ENCODE measurements around the gene PXYLP1. TPM values are rescaled to one million over a fixed set of nuclear protein-coding genes. Genes with fewer than 3 reads are reported as not detected.
A peak's percentile ranks its signal among the peaks of the same experiment; 100 is the strongest.

PXYLP1 gene
- total RNA-seq, 1 donor from 2014 or later = 6.1 TPM

DNA sequence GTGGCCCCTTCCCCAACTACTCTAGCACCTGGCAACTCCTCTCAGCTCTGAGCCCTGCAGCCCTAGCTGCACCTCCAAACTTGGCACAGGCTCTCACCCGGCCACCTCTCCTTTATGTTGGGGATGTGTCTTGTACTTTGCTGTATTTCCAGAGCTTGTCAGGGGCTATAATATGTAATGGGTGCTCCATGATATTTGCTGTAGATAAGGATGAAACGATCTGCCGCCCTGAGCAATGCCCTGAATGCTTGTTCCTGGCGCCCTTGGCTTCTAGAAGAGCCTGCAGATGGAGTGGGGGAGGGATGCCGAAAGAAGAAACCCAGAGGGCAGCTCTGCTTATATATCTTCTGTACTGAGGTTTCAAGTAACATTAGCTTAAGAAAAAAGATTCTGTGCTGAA, 100.8 kb downstream of the PXYLP1 start:
- H3K9me3 Mint-ChIP-seq (ENCODE audit: unreplicated experiment) = no peaks in the 10 kb centered on the region
- peak overlapping the region; percentile 97 for H3K27ac Mint-ChIP-seq (ENCODE audit: unreplicated experiment)
- H3K27me3 Mint-ChIP-seq (ENCODE audit: low read depth, unreplicated experiment) = no peaks in the 10 kb centered on the region
- Histone ChIP-seq H3K79me2 (ENCODE audit: insufficient read depth, low read length) (no peaks in the 10 kb centered on the region), H3K36me3 (ENCODE audit: insufficient read depth, low read length) (no peaks in the 10 kb centered on the region), H3K27me3 (ENCODE audit: insufficient read depth, low read length) (no peaks in the 10 kb centered on the region), H3K4me3 (ENCODE audit: insufficient read depth, low read depth, low read length) (no peak overlapping the region), H3K27ac (ENCODE audit: low read depth, low read length) (peak overlapping the region; percentile 91), H3K9me3 (ENCODE audit: insufficient read depth, low read depth, low read length) (no peaks in the 10 kb centered on the region), H4K20me1 (ENCODE audit: insufficient read depth, low read length) (no peaks in the 10 kb centered on the region), H2AFZ (ENCODE audit: low read depth, low read length) (no peak overlapping the region), H3K9ac (ENCODE audit: low read length) (peak overlapping the region; percentile 72), H3K4me1 (ENCODE audit: insufficient read depth, low read length) (peaks cover 48% of the 10 kb centered on the region), H3K4me2 (ENCODE audit: low read length) (peak overlapping the region; percentile 64)
- no peak for DNase-seq (ENCODE audit: low read depth)
- H3K4me3 Mint-ChIP-seq (ENCODE audit: unreplicated experiment) = peak overlapping the region; percentile 40
- TF ChIP-seq, protein P1, sequence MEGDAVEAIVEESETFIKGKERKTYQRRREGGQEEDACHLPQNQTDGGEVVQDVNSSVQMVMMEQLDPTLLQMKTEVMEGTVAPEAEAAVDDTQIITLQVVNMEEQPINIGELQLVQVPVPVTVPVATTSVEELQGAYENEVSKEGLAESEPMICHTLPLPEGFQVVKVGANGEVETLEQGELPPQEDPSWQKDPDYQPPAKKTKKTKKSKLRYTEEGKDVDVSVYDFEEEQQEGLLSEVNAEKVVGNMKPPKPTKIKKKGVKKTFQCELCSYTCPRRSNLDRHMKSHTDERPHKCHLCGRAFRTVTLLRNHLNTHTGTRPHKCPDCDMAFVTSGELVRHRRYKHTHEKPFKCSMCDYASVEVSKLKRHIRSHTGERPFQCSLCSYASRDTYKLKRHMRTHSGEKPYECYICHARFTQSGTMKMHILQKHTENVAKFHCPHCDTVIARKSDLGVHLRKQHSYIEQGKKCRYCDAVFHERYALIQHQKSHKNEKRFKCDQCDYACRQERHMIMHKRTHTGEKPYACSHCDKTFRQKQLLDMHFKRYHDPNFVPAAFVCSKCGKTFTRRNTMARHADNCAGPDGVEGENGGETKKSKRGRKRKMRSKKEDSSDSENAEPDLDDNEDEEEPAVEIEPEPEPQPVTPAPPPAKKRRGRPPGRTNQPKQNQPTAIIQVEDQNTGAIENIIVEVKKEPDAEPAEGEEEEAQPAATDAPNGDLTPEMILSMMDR (IDR thresholded peaks at IDR 0.05; ENCODE audit: insufficient read depth, low read depth, low read length) = no peak
- no peak for TF ChIP-seq EZH2 (IDR thresholded peaks at IDR 0.05; ENCODE audit: insufficient read depth, low read length)
- H3K4me1 Mint-ChIP-seq (ENCODE audit: low read depth, unreplicated experiment) = peaks cover 71% of the 10 kb centered on the region
- no peaks in the 10 kb centered on the region for H3K36me3 Mint-ChIP-seq (ENCODE audit: low read depth, unreplicated experiment)
- FAIRE-seq = no peak

DNA sequence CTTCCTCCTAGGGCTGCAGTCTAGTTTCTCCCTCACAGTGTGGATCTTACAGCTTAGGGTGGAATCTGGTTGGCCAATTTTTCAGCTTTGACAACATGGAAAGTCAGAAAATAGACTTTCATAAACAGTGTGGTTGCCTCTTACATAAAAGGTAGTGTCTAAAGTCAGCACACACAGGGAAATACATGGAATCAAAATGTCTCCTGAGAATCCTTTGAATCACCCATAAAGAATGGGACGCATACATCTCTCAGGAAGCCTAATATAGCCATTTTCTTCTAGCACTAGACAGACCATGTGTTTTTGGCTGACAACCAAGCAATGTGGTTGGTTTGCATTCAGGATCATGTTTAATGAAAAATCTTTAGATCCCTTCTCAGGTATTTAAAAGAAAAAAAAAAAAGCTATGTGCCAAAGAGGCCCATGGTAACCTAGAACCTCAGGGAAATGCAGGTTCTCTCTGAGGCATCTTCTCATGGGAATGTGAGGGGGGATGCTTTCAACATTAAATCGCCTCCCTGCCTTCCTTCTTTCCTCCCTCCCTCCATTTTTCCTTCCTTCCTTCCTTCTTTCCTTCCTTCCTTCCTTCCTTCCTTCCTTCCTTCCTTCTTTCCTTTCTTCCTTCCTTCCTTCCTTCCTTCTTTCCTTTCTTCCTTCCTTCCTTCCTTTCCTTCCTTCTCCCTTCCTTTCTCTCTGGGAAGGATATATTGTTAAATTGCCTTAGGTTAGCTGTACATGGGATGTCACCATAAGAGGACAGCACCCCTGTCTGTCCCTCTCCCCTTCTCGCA, 102.4 kb downstream of the PXYLP1 start:
- H3K36me3 ChIP-seq (ENCODE audit: insufficient read depth, low read length) = no peaks in the 10 kb centered on the region
- peaks cover 52% of the 10 kb centered on the region for H3K4me1 ChIP-seq (ENCODE audit: insufficient read depth, low read length)
- H3K9me3 ChIP-seq (ENCODE audit: insufficient read depth, low read depth, low read length) = no peaks in the 10 kb centered on the region
- no peaks in the 10 kb centered on the region for H3K27me3 ChIP-seq (ENCODE audit: insufficient read depth, low read length)
- Mint-ChIP-seq H3K36me3 (ENCODE audit: low read depth, unreplicated experiment) (no peaks in the 10 kb centered on the region), H3K4me3 (ENCODE audit: unreplicated experiment) (no peak overlapping the region), H3K27ac (ENCODE audit: unreplicated experiment) (peak overlapping the region; percentile 97), H3K27me3 (ENCODE audit: low read depth, unreplicated experiment) (no peaks in the 10 kb centered on the region), H3K4me1 (ENCODE audit: low read depth, unreplicated experiment) (peaks cover 66% of the 10 kb centered on the region), H3K9me3 (ENCODE audit: unreplicated experiment) (no peaks in the 10 kb centered on the region)
- no peak overlapping the region for H3K4me2 ChIP-seq (ENCODE audit: low read length)
- no peaks in the 10 kb centered on the region for H4K20me1 ChIP-seq (ENCODE audit: insufficient read depth, low read length)
- H3K27ac ChIP-seq (ENCODE audit: low read depth, low read length) = peak overlapping the region; percentile 91
- H3K9ac ChIP-seq (ENCODE audit: low read length) = no peak overlapping the region
- no peak overlapping the region for H2AFZ ChIP-seq (ENCODE audit: low read depth, low read length)
- no peaks in the 10 kb centered on the region for H3K79me2 ChIP-seq (ENCODE audit: insufficient read depth, low read length)
- no peak for TF ChIP-seq EZH2 (IDR thresholded peaks at IDR 0.05; ENCODE audit: insufficient read depth, low read length)
- TF ChIP-seq, protein P1 (IDR thresholded peaks at IDR 0.05; ENCODE audit: insufficient read depth, low read depth, low read length) = no peak
- FAIRE-seq (no peak), DNase-seq (ENCODE audit: low read depth) (peak; percentile 71)
- no peak overlapping the region for H3K4me3 ChIP-seq (ENCODE audit: insufficient read depth, low read depth, low read length)

Measured in astrocyte (in vitro differentiated cells and primary cell).